H4 (cell line): ENCODE results near the gene TRIM32. TPM values are rescaled to one million over a fixed set of nuclear protein-coding genes. Genes with fewer than 3 reads are reported as not detected.
A peak's percentile ranks its signal among the peaks of the same experiment; 100 is the strongest.

Experiments used
- DNase-seq: peaks from one replicate; pipeline ENCODE4 v3.0.0-alpha.2; 2015; ENCODE audit warnings: low spot score
- total RNA-seq: library from RNA; depleted of rRNA; stranded (reverse); fragments of >200 nt; shearing (Covaris generic); gene quantifications from 2 replicates; pipeline ENCODE4 v1.2.3, GENCODE V29; 2014; rRNA removed

TRIM32 gene, protein sequence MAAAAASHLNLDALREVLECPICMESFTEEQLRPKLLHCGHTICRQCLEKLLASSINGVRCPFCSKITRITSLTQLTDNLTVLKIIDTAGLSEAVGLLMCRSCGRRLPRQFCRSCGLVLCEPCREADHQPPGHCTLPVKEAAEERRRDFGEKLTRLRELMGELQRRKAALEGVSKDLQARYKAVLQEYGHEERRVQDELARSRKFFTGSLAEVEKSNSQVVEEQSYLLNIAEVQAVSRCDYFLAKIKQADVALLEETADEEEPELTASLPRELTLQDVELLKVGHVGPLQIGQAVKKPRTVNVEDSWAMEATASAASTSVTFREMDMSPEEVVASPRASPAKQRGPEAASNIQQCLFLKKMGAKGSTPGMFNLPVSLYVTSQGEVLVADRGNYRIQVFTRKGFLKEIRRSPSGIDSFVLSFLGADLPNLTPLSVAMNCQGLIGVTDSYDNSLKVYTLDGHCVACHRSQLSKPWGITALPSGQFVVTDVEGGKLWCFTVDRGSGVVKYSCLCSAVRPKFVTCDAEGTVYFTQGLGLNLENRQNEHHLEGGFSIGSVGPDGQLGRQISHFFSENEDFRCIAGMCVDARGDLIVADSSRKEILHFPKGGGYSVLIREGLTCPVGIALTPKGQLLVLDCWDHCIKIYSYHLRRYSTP
- total RNA-seq: 17.4 and 18.5 TPM in 2 replicates

- DNase-seq: peak; percentile 81
Measured at GRCh38 chr9:116687074-116687753, at the start of gene TRIM32. TSS of gene TRIM32 (plus strand) at chr9:116687305. CDS start at chr9:116697743, 10,438 bp downstream.

GRCh38 chr9:116639251-116639741 is 47.8 kb upstream of the TRIM32 start:
- no peak for DNase-seq

DNA sequence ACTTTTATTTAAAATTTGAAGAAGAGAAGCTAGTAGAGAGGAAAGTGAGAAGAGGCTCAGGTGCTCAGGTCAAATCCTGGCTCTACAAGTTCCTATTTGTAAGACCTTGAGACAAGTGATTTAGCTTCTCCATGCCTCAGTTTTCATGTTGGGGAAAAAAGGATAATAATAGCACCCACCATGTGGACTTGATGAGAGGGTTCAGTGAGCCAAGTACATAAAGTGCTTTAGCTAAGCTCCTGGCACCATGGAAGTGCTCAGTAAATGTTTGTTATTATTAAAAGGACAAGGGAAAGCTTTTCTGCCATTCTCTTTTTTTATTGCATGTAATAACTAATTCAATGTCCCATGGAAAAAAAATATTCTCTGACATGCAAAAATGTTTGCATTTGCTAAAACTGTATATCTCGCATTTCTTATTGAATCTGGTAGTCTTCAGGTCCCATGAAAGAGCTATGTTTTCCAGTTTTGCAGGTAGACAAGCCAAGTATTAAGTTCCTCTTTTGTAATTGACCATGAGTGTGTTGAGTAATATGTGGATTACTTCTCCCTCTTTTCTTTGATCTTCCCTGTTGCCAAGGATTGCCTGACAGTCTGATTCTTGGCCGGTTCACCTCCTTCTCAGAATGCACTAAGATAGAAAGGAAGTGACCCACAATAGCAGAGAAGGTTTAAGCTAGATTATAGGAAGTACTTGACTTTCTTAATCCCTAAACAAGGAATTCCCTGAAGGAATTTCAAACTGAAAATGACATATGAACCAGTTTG is 45.6 kb upstream of the TRIM32 start:
- no peak for DNase-seq

DNA sequence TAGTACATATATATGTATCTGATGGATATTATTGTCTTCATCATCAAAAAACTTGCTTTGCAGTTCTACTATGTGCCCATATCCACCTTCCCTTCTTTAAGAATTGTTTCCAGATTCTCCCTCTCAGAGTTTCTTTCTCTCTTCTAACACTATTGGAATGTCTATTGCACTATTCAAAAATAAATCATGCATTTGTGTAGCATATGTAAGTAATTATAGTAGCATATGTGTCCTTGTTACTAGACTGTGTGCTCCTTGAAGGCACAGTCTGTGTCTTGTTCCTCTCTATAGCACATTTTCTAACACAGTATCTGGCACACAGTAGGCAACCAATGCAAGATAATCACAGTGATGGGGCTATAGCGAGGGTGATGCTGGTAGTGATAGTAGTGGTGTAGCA is 43.4 kb upstream of the TRIM32 start:
- no peak for DNase-seq

DNA sequence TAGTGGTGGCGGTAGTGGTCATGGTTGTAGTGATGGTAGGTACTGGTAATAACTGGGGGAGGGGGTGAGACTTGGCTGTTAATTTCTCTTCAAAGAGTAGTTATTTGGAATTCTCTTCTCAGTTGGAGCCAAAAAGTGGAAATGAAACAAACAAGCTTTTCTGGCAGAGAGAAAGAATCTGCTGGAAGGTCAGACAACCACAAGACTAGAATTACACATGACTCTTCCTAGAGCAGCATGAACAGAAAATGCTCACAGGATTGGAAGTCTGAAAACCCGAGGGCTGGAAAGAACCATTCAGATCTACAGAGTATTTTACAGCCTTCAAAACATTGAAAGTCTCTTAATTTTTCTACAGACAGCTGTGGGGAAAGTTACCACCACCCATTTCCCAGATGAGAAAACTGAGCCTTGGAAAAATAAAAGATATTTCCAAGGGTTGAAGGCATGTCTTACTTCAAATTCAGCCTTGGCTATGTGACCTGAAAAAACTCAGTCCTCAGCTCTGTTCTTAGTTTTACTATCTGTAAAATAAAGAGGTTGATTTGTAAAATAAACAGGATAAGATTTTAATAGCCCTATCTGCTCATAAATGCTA is 42.9 kb upstream of the TRIM32 start:
- no peak for DNase-seq

- DNase-seq: peak; percentile 33
Measured at GRCh38 chr9:116646661-116647514, 40.2 kb upstream of the TRIM32 start.

GRCh38 chr9:116647515-116647809 is 39.6 kb upstream of the TRIM32 start:
- DNase-seq: no peak

DNA sequence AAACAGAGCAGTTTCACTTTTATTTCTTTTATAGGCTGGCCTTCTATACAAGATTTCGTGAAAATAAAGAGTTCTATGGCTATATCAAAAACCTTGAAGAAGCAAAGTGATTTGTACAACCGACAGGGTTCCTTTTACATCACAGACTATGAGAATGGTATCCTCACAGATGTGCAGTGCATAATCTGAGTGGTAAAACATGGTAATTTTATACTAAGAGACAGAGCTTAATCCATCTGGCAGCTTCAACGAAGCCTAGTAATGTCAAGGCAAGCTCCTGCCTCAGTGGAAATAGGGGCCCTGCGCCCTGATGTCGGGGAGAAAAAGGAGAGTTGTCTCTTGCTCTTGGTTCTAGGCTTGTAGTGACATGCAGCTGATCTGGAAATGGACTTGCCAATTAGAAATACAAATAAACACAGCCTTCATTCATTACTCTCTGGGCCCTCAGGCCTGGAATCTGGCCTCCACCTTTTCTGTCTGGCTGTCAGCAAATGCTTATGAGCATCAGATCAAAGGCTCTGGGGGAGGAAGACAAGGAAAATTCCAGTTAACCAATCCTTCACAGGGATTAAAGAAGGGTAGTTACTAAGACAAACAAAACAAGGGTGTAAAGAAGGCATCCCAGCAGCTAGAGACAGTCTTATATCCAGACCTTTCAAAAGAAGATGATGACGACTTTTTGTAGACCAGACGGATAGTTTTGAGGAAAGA is 33.6 kb upstream of the TRIM32 start:
- no peak for DNase-seq

DNA sequence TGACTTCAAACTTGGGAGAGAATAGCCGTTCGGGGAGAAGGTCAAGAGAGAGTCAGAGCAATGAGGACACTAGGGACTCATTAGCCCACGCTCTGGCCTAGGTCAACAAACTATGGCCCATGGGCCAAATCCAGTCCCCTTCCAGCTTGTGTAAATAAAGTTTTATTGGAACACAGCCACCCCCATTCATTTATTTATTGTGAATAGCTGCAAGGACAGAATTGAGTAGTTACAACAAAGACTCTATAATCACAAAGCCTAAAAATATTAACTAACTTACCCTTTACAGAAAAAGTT is 33.1 kb upstream of the TRIM32 start:
- no peak for DNase-seq

DNA sequence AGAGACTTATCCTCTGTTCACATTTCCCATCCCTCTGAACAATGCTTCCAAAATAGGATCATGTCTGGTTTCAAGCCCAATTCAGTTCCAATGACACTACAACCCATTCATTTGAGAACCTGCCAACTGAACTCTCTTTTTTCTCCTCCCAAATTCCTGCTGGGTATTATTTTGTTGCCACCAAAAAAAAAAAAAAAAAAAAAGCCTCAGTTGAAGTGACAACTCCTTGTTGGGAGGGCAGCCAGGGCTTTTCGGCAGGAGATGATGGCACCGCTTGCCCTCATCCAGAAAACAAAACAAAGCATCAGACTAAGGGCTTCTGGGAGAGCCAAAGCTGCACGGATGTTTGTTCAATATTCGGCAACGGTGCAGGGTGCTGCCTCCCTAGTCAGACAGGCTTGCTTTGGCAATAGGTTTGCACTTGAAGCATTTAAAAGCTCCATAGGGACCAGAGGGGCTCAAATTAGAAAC is 30.6 kb upstream of the TRIM32 start:
- DNase-seq: no peak

GRCh38 chr9:116656977-116657376 is 30.1 kb upstream of the TRIM32 start:
- DNase-seq: no peak

DNA sequence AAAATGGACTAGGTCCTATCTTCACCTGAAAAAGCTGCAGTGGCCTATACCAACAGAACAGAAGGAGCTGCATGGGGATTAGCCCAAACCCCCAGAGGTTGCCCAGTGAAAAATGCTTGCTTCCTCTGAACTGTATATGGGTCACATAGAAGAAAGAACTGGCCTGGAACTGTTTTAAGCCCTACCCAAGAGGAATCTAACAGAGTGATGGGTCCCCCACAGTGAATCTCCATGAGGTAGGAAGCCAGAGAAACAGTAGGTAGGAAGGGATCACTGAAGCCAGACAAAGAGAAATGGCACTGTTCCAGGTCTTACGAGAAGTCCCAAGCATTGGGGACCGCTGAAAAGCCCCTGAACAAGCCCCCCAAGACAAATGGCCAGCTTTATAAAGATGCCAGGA is 28.8 kb upstream of the TRIM32 start:
- no peak for DNase-seq

DNA sequence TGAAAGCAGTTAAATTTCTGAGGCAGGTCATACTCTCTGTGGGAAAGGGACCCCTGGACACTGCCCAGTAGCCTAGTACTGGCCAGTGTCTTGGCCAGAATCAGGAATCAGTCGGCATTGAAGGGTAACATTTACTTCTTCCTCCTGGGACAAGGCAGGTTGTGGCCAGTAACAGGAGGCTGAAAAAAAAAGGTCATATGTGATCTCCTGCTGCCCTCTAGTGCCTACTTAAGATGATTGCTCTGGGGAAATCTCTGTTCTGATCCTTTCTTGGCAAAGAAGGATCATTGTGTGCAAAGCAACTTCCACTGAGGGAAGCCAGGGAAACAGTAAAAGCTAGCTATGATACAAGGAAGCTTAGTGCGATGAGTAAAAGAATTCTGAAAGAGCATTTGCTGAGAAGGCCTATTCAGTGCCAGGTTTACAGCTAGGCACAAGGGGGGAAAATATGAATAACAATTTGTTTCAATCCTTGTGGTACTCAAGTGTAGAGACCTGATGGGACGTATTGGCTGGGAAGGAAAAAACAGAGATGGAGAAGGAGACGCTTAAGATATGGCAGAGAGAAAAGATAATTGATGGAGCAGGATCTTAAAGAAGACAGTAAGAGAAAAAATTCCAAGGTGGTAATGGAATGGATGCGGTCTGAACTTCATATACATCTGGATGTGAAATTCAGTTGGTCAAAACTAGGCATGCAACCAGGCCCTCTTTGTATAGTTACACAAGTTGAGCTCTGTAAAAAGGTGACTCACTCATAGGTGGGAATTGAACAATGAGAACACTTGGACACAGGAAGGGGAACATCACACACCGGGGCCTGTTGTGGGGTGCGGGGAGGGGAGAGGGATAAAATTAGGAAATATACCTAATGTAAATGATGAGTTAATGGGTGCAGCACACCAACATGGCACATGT is 25.8 kb upstream of the TRIM32 start:
- peak; percentile 72 for DNase-seq

- DNase-seq: no peak
Measured at GRCh38 chr9:116662646-116663310, 24.3 kb upstream of the TRIM32 start.

DNA sequence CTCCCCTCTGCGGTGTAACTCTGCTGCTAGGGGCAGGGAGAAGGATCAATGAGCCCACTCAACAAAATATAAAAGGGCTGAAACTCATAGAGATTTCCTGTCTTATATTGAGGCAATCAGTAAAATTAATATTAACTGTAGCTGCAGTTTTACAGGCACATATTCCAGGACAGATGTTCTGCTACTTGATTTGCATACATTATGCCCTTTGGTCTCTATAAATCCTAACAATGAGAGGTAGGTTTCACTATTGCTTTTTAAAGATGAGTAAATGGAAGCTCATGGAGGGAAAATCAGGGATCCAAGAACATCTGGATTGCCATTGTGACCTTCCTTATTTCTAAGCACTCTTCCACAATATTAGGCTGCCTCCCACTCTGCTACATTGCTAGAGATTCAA is 23.5 kb upstream of the TRIM32 start:
- DNase-seq: no peak

GRCh38 chr9:116668970-116669695 is 18.0 kb upstream of the TRIM32 start:
- DNase-seq: no peak

- no peak for DNase-seq
Measured at GRCh38 chr9:116671605-116672004, 15.5 kb upstream of the TRIM32 start.

DNA sequence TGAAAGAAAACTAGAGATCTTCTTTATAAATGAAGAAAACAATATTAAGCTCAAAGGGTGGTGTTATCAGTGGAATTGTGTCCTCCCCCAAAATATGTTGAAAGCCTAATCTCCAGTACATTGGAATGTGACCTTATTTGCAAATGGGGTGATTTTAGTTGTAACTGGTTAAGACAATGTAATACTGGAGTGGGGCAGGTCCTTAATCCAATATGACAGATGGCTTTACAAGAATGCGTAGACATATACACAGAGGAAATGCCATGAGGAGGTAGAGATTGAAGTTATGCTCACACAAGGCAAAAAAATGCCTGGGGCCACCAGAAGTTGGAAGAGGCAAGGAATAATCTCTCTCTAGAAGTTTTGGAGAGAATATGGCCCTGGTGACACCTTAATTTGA is 13.7 kb upstream of the TRIM32 start:
- no peak for DNase-seq
